ENCODE results near the gene EFNA5.

Gene EFNA5

GRCh38 chr5:107594253-107595045 is 76.3 kb downstream of the EFNA5 start:
- no peak for TF ChIP-seq GATA1 (IDR thresholded peaks at IDR 0.05; ENCODE audit: low read depth, low read length)
- no peak for DNase-seq

GRCh38 chr5:107593009-107593408 is 77.7 kb downstream of the EFNA5 start:
- no peak for DNase-seq
- TF ChIP-seq GATA1 (IDR thresholded peaks at IDR 0.05; ENCODE audit: low read depth, low read length), result no peak
- no peak for TF ChIP-seq POLR2A (IDR thresholded peaks at IDR 0.05; ENCODE audit: low read length)

DNA sequence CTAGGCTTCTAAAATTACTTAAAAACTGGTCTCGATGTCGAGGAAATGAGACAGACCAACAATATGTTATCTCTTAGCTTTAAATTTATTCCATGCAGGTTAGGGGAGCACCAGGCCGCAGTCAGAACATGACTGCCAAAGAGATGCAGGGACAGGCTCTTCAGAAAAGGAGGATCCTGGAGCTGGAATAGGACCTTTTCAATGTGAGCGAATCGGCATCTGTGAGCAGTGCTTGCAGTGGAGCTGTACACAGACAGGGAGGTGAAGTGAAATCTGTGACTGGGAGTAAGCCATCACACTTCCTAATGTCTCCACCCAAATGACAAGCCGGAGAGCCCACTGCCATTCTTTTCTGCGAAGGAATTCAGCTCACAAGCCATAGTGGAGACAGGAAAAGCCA is 78.2 kb downstream of the EFNA5 start:
- DNase-seq, result no peak
- TF ChIP-seq POLR2A (IDR thresholded peaks at IDR 0.05; ENCODE audit: low read length), result no peak
- TF ChIP-seq GATA1 (IDR thresholded peaks at IDR 0.05; ENCODE audit: low read depth, low read length), result no peak

GRCh38 chr5:107590686-107591085 is 80.1 kb downstream of the EFNA5 start:
- TF ChIP-seq GATA1 (IDR thresholded peaks at IDR 0.05; ENCODE audit: low read depth, low read length) (no peak), POLR2A (IDR thresholded peaks at IDR 0.05; ENCODE audit: low read length) (no peak)

GRCh38 chr5:107589520-107590193 is 81.1 kb downstream of the EFNA5 start:
- DNase-seq, result no peak
- TF ChIP-seq POLR2A (IDR thresholded peaks at IDR 0.05; ENCODE audit: low read length) (no peak), GATA1 (IDR thresholded peaks at IDR 0.05; ENCODE audit: low read depth, low read length) (no peak)

More at GRCh38 chr5:107590686-107591085, 80.1 kb downstream of the EFNA5 start:
- DNase-seq, result no peak

- DNase-seq, result no peak
- no peak for TF ChIP-seq POLR2A (IDR thresholded peaks at IDR 0.05; ENCODE audit: low read length)
- no peak for TF ChIP-seq GATA1 (IDR thresholded peaks at IDR 0.05; ENCODE audit: low read depth, low read length)
Observed at GRCh38 chr5:107582625-107583024, 88.1 kb downstream of the EFNA5 start.

DNA sequence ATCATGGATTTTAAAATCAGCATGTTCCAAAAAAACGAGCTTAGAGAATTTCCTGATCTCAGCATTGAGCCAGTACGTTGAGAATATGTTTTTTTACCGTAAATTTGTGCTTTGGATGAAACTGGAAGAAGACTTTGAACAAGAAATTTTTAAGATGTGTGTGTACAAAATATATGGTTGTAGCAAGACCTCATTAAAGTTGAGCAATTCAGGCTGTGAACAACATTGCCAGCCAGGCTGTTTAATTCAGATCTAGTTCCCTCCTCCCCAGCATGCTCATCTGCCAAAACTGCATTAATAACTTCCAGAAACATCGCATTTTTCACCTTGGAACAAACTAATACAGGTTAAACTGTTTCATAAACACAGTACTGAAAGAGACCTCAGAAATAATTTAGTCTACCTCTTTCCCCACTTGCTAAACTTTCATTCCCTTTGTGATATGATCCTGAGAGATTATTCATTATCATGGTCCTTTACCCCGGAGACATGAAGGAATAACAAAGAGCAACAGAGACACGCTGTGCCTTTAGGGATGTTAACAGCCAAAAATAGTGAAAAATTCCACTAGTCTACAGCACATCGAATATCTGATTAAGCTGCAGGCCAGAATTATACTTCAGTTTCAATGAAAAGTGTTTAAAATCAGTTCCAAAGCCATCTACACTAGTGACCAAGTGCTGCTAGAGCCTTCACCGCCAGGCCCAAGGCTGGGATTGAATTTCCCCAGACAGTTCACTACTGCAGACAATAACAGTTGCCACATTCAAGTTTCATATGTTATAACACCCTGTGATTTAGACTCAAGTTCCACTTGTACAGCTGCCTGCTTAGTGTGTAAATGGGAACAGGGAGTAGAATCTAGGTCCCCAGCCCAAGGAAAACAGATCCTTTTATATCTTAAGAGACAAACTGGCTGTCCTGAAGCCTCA is 89.6 kb downstream of the EFNA5 start:
- DNase-seq, result no peak
- TF ChIP-seq GATA1 (IDR thresholded peaks at IDR 0.05; ENCODE audit: low read depth, low read length) (no peak), POLR2A (IDR thresholded peaks at IDR 0.05; ENCODE audit: low read length) (no peak)

- TF ChIP-seq POLR2A (IDR thresholded peaks at IDR 0.05; ENCODE audit: low read length) (no peak), GATA1 (IDR thresholded peaks at IDR 0.05; ENCODE audit: low read depth, low read length) (no peak)
Observed at GRCh38 chr5:107578051-107578635, 92.6 kb downstream of the EFNA5 start.

DNA sequence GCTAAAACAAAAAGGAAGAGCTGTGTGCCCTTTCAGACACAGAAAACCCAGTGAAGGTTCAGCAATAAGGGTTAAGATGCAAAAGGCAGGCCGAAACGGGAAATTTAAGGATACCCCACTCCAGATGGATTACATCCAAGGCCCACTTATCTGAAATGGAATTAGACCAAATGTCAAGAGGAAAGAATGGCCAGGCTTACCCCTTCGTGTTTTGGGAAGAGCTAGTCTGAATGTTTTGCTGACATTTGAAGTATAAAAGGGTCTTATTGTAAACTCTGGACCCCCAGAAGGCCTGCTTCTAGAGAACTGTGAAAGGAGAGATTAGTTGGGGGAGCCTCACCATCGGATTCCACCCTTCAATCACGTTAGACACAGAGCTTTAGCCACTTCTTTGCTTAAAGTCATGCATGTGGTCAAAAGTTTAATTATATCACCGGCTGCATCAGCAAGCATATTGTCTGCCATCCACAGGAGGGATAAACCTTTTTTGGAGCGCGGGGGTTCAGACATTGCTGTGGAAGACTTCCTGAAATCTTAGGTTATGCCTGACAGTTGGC is 93.3 kb downstream of the EFNA5 start:
- TF ChIP-seq GATA1 (IDR thresholded peaks at IDR 0.05; ENCODE audit: low read depth, low read length) (no peak), POLR2A (IDR thresholded peaks at IDR 0.05; ENCODE audit: low read length) (no peak)
- DNase-seq, result no peak

More at GRCh38 chr5:107578051-107578635, 92.6 kb downstream of the EFNA5 start:
- DNase-seq, result no peak

- no peak for DNase-seq
- no peak for TF ChIP-seq POLR2A (IDR thresholded peaks at IDR 0.05; ENCODE audit: low read length)
- no peak for TF ChIP-seq GATA1 (IDR thresholded peaks at IDR 0.05; ENCODE audit: low read depth, low read length)
Observed at GRCh38 chr5:107576736-107577393, 93.9 kb downstream of the EFNA5 start.

DNA sequence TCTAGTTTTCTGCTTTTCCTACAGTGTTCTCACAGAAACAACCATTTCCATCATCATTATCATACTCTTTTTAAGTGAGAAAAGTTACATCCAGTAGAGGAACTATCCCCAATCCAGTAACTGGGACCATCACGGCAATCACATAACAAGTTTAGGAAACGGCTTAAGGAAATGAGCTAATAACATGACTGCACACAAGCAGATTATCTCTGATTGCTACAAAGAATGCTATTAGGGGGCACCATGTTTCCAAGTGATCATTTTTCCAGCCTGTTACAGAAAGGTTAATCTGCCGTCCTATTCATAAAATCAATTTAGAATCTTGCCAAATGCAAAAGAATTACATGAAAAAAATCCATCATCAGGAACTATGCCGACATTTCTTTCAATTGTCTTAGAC is 94.6 kb downstream of the EFNA5 start:
- DNase-seq, result no peak
- TF ChIP-seq POLR2A (IDR thresholded peaks at IDR 0.05; ENCODE audit: low read length) (no peak), GATA1 (IDR thresholded peaks at IDR 0.05; ENCODE audit: low read depth, low read length) (no peak)

DNA sequence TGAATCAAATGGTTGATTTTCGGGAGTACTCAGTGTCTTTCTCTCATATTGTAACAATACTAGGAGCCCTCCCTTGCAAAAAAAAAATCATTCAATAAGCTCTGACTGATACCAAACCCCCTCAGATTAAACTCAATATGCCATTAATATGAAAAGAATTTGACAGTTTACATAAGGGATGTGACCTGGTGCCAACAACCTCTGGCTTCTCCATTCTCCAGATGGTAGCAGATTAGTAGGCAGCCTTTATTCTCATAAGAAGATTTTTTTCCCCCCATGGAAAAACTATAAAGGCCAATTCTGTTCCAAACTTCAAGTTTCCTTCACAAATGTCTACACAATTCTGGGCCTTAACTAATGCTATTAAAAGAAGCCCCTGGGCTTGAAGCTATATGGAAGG is 96.5 kb downstream of the EFNA5 start:
- no peak for DNase-seq
- TF ChIP-seq GATA1 (IDR thresholded peaks at IDR 0.05; ENCODE audit: low read depth, low read length) (no peak), POLR2A (IDR thresholded peaks at IDR 0.05; ENCODE audit: low read length) (no peak)

Data from erythroblast (primary cell).